Caco-2 (cell line): Measurements from ENCODE around the gene GNGT2. TPM values are rescaled to one million over a fixed set of nuclear protein-coding genes. Genes with fewer than 3 reads are reported as not detected.

ENCODE experiments used
- Bru-seq: library from RNA; stranded (reverse); fragments of 400-500 nt; gene quantifications from one replicate; lab custom pipeline; 2021; lab: Mats Ljungman, UMichigan
- BruChase-seq, 2 experiments: library from RNA; stranded (reverse); fragments of 400-500 nt; gene quantifications; one replicate each; lab custom pipeline; 2021; lab: Mats Ljungman, UMichigan
- BruUV-seq: library from RNA; stranded (reverse); fragments of 400-500 nt; replicated peaks from 2 replicates; lab custom pipeline; 2021; lab: Mats Ljungman, UMichigan
- CTCF ChIA-PET: fragments of 300-600 bp; sonication (Branson Sonifier 250); formaldehyde crosslinking; loops from one replicate; lab custom pipeline; 2022; ENCODE audit warnings: antibody characterized with exemption; lab: Charles Lee
- POLR2A ChIA-PET: fragments of 300-600 bp; sonication (Branson Sonifier 250); formaldehyde crosslinking; loops from one replicate; lab custom pipeline; 2022; ENCODE audit warnings: antibody characterized with exemption; lab: Charles Lee
- DNase-seq, 2 experiments: peaks; one replicate each; pipeline versions ENCODE4 v3.0.0 to v3.0.0-alpha.2; 2020 to 2022
- H3K27me3 ChIP-seq: replicated peaks from 2 replicates; pipeline ENCODE4 v1.6.0; 2011; ENCODE audit warnings: low read length; ENCODE audit not compliant: control insufficient read depth, insufficient read depth
- H3K36me3 ChIP-seq: 2 replicates; pipeline ENCODE4 v1.5.1; 2011; ENCODE audit warnings: low read length; ENCODE audit not compliant: control insufficient read depth, insufficient read depth
- H3K4me1 ChIP-seq: fragments of 250-450 bp; sonication (Bioruptor Pico); 2 replicates; pipeline ENCODE4 v1.5.1; 2020; ENCODE audit warnings: mild to moderate bottlenecking
- H3K4me3 ChIP-seq: 2 replicates; pipeline ENCODE4 v1.5.1; 2011; ENCODE audit warnings: low read depth, mild to moderate bottlenecking, control low read depth, low read length
- H3K9me3 ChIP-seq: fragments of 250-450 bp; sonication (Bioruptor Pico); 2 replicates; pipeline ENCODE4 v1.5.1; 2020; ENCODE audit warnings: mild to moderate bottlenecking, moderate library complexity
- H3K27ac Mint-ChIP-seq: one replicate; pipeline ENCODE4 v1.8.0; 2022; ENCODE audit warnings: mixed read lengths; ENCODE audit not compliant: unreplicated experiment
- H3K27me3 Mint-ChIP-seq: one replicate; pipeline ENCODE4 v1.8.0; 2022; ENCODE audit warnings: mixed read lengths; ENCODE audit not compliant: insufficient read depth, unreplicated experiment
- H3K36me3 Mint-ChIP-seq: one replicate; pipeline ENCODE4 v1.8.0; 2022; ENCODE audit warnings: mild to moderate bottlenecking, mixed read lengths; ENCODE audit not compliant: insufficient read depth, unreplicated experiment
- H3K4me1 Mint-ChIP-seq: one replicate; pipeline ENCODE4 v1.8.0; 2022; ENCODE audit warnings: low read depth, mixed read lengths; ENCODE audit not compliant: unreplicated experiment
- H3K4me3 Mint-ChIP-seq: one replicate; pipeline ENCODE4 v1.8.0; 2022; ENCODE audit warnings: mild to moderate bottlenecking, moderate library complexity, mixed read lengths; ENCODE audit not compliant: unreplicated experiment
- H3K9me3 Mint-ChIP-seq: one replicate; pipeline ENCODE4 v1.8.0; 2022; ENCODE audit warnings: mixed read lengths; ENCODE audit not compliant: unreplicated experiment
- intact Hi-C: fragments of 100-400 bp; cut with micrococcal nuclease; formaldehyde crosslinking; loops from one replicate; pipeline ENCODE4 v1.10.0; 2022; ENCODE audit not compliant: unreplicated experiment
- long read RNA-seq: library from polyadenylated mRNA; stranded (forward); transcript quantifications from one replicate; pipeline ENCODE4 v2.0.0, GENCODE V29; 2022
- total RNA-seq: library from RNA; stranded (reverse); gene quantifications from 2 replicates; pipeline ENCODE4 v1.2.3, GENCODE V29; 2022
- TF ChIP-seq, protein P1 (sequence below), 2 experiments: fragments of 200-600 bp in 1 of 2; IDR thresholded peaks; 1 replicate in 1 of 2; 2 replicates in 1 of 2; pipeline versions ENCODE4 v1.5.1 to v1.8.0; 2011 to 2022; ENCODE audit warnings: antibody characterized with exemption in 1 of 2, control low read depth in 1 of 2, inconsistent platforms in 1 of 2, low read depth in 1 of 2, low read length in 1 of 2, mild to moderate bottlenecking in 1 of 2, moderate library complexity in 1 of 2; ENCODE audit not compliant: insufficient read depth in 1 of 2, severe bottlenecking in 1 of 2, unreplicated experiment in 1 of 2

GNGT2 gene
- not detected in 2 replicates for total RNA-seq
- not detected for Bru-seq, nascent RNA
- BruChase-seq, experiment 1, labeled RNA remaining after a 2-hour chase, result not detected
- percentile 9 among the genes with signal in this experiment for BruChase-seq, experiment 2, labeled RNA remaining after a 6-hour chase
- long read RNA-seq, result 0 reads

DNA sequence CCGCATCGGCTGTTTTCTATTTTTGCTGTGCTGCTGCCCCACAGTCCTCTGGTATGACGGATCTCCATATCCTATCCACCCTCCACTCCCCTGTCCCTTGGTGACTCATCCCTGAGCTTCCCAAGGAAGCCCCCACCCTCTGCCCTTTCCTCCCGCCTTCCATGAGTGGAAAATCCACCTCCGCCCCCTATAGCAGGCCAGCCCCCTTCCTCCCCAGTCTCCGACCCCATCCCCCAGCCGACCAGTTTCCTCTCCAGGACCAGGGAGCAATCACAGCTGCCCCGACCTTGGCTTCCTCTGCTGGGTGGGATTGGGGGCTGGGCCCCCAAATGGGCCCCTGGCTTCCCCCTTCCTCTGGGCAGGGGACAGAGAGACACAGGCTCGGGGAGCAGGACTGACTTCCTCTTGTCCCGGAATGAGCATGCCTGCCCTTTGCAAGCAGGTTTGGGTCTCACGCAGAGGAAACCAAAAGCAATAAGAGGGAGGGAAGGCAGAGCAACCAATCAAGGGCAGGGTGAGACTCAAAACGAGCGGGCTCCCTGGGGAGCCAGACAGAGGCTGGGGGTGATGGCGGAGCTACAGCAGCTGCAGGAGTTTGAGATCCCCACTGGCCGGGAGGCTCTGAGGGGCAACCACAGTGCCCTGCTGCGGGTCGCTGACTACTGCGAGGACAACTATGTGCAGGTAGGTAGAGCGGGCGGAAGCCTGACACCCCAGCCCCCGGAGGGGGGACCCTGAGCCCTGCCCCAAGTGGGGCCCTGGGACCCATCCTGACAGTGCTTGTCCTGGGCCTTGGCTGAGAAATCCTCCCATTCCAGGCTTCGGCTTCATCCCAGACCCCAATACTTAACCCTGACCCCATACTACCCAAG, at the start of gene GNGT2, which contains the start of gene ABI3:
GNGT2 (minus strand) TSS at position 417 of the 872 bp plus-strand sequence. CDS start 3,152 bp downstream, outside the sequence.
ABI3 (plus strand) TSS at position 550 of the 872 bp plus-strand sequence; CDS start at position 568, 18 bp downstream.
- no peaks in the 10 kb centered on the region for H3K9me3 ChIP-seq
- no peaks in the 10 kb centered on the region for H3K4me1 Mint-ChIP-seq
- H3K36me3 ChIP-seq, result no peaks in the 10 kb centered on the region
- DNase-seq, result peak in 1 of 2 experiments; percentile 44
- H3K27ac Mint-ChIP-seq, result no peak within 1 kb of the TSS
- H3K27me3 ChIP-seq, result no peaks in the 10 kb centered on the region
- BruUV-seq, result no TSS peak
- no peak within 1 kb of the TSS for H3K4me3 ChIP-seq
- CTCF ChIA-PET, result interaction anchor here (0.7 kb wide), 1 partner anchor 175 kb away, joined by 5 read pairs; no protein-coding TSS in a partner anchor
- TF ChIP-seq, protein P1, sequence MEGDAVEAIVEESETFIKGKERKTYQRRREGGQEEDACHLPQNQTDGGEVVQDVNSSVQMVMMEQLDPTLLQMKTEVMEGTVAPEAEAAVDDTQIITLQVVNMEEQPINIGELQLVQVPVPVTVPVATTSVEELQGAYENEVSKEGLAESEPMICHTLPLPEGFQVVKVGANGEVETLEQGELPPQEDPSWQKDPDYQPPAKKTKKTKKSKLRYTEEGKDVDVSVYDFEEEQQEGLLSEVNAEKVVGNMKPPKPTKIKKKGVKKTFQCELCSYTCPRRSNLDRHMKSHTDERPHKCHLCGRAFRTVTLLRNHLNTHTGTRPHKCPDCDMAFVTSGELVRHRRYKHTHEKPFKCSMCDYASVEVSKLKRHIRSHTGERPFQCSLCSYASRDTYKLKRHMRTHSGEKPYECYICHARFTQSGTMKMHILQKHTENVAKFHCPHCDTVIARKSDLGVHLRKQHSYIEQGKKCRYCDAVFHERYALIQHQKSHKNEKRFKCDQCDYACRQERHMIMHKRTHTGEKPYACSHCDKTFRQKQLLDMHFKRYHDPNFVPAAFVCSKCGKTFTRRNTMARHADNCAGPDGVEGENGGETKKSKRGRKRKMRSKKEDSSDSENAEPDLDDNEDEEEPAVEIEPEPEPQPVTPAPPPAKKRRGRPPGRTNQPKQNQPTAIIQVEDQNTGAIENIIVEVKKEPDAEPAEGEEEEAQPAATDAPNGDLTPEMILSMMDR (IDR thresholded peaks at IDR 0.05; ENCODE audit: insufficient read depth in 1 of 2, low read depth in 1 of 2, low read length in 1 of 2, severe bottlenecking in 1 of 2, unreplicated experiment in 1 of 2), result no peak
- no peaks in the 10 kb centered on the region for H3K36me3 Mint-ChIP-seq
- H3K9me3 Mint-ChIP-seq, result no peaks in the 10 kb centered on the region
- intact Hi-C loops, result no loop called here
- no peak within 1 kb of the TSS for H3K4me3 Mint-ChIP-seq
- POLR2A ChIA-PET, result no interaction called here
- no peaks in the 10 kb centered on the region for H3K4me1 ChIP-seq
- H3K27me3 Mint-ChIP-seq, result peaks cover 7% of the 10 kb centered on the region

DNA sequence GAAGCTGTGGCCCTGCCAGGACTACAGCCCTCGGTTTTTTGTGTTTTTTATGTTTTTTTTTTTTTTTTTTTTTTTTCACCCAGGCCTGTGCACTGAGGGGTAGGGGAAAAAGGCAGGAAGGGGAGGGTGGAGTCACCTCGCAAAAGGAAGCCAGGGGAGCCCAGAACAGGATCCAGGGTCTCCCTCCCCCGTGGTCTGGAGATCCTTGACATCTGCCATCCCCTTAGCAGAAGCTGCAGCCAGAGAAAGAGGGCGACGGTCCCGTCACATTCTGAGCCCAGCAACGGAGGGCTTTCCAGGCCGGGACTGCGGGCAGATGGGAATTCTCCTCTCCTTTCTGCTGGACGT, 49.3 kb upstream of the GNGT2 start:
- H3K27ac Mint-ChIP-seq, result peak overlapping the region; percentile 56
- BruUV-seq, result no TSS peak
- CTCF ChIA-PET, result interaction anchor here (0.6 to 1.7 kb wide), 5 partner anchors 31 to 297 kb away, joined by 3 to 16 read pairs (median 3); no protein-coding TSS in a partner anchor
- no peaks in the 10 kb centered on the region for H3K27me3 ChIP-seq
- H3K27me3 Mint-ChIP-seq, result no peaks in the 10 kb centered on the region
- H3K9me3 Mint-ChIP-seq, result no peaks in the 10 kb centered on the region
- peak overlapping the region; percentile 79 for H3K4me3 Mint-ChIP-seq
- intact Hi-C loops, result no loop called here
- H3K4me1 ChIP-seq, result no peaks in the 10 kb centered on the region
- TF ChIP-seq, protein P1 (IDR thresholded peaks at IDR 0.05; ENCODE audit: insufficient read depth in 1 of 2, low read depth in 1 of 2, low read length in 1 of 2, severe bottlenecking in 1 of 2, unreplicated experiment in 1 of 2), result no peak
- no peaks in the 10 kb centered on the region for H3K4me1 Mint-ChIP-seq
- POLR2A ChIA-PET, result interaction anchor here (0.5 kb wide), 1 partner anchor 247 kb away, joined by 3 read pairs; no protein-coding TSS in a partner anchor
- peak overlapping the region; percentile 40 for H3K4me3 ChIP-seq
- no peaks in the 10 kb centered on the region for H3K36me3 Mint-ChIP-seq
- no peaks in the 10 kb centered on the region for H3K9me3 ChIP-seq
- H3K36me3 ChIP-seq, result no peaks in the 10 kb centered on the region
- no peak for DNase-seq

DNA sequence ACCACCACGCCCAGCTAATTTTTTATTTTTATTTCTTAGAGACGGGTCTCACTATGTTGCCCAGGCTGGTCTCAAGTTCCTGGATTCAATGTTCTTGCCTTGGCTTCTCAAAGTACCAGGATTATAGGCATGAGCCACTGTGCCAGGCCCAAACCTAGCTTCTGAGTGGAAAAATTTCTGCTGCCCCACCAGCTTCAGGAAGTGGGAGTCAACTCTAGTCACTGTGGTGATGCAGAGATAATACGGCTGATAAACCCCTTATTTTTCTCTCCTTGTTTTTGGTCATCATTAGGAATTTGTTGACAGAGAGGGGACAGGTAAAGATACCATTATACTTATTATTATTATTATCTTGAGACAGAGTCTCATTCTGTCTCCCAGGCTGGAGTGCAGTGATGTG, 48.0 kb upstream of the GNGT2 start:
- Histone ChIP-seq H3K27me3 (no peaks in the 10 kb centered on the region), H3K4me3 (no peak overlapping the region), H3K4me1 (no peaks in the 10 kb centered on the region), H3K36me3 (no peaks in the 10 kb centered on the region), H3K9me3 (no peaks in the 10 kb centered on the region)
- no peak for DNase-seq
- ChIA-PET POLR2A (interaction anchor here (0.7 kb wide), 1 partner anchor 23 kb away, joined by 5 read pairs; no protein-coding TSS in a partner anchor), CTCF (interaction anchor here (0.6 kb wide), 1 partner anchor 66 kb away, joined by 3 read pairs; no protein-coding TSS in a partner anchor)
- Mint-ChIP-seq H3K36me3 (no peaks in the 10 kb centered on the region), H3K9me3 (no peaks in the 10 kb centered on the region), H3K4me1 (no peaks in the 10 kb centered on the region), H3K27me3 (no peaks in the 10 kb centered on the region), H3K27ac (no peak overlapping the region), H3K4me3 (no peak overlapping the region)
- TF ChIP-seq, protein P1 (IDR thresholded peaks at IDR 0.05; ENCODE audit: insufficient read depth in 1 of 2, low read depth in 1 of 2, low read length in 1 of 2, severe bottlenecking in 1 of 2, unreplicated experiment in 1 of 2), result no peak
- intact Hi-C loops, result no loop called here
- no TSS peak for BruUV-seq
